ENCODE results near the gene ZCCHC2.

The ZCCHC2 gene

DNA sequence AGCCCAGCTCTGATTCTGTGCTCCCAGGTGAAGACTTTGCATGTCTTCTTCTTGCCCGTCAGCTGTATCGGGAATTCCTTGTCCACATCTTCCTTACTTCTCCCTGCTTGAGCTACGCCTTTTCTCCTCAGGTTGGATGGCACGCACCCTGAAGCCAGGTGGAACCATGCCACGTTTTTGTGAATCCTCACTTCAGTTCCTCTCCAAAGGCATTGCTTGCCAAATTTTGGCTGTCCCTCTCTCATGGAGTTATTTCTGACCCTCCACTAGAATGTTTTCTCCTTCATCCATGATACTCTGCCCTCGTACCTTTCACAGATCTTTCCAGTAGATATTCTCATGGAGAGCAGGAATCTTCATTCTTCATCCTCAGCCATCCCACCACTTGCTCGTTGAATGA, 20.2 kb downstream of the ZCCHC2 start:
- no peaks in the 10 kb centered on the region for H4K20me1 ChIP-seq (ENCODE audit: insufficient read depth, low read length)
- no peak overlapping the region for H2AFZ ChIP-seq (ENCODE audit: low read length)
- peaks cover 74% of the 10 kb centered on the region for H3K36me3 ChIP-seq (ENCODE audit: insufficient read depth, low read length)
- no peak overlapping the region for H3K9ac ChIP-seq (ENCODE audit: low read length)
- no peak overlapping the region for H3K4me3 ChIP-seq (ENCODE audit: low read depth, low read length, poor library complexity, severe bottlenecking)
- H3F3A ChIP-seq (ENCODE audit: insufficient read depth, low read length): no peaks in the 10 kb centered on the region
- H3K9me2 ChIP-seq (ENCODE audit: low read depth, low read length): no peaks in the 10 kb centered on the region
- no peaks in the 10 kb centered on the region for H3K27me3 ChIP-seq (ENCODE audit: insufficient read depth, low read length)
- no peaks in the 10 kb centered on the region for H3K9me3 ChIP-seq (ENCODE audit: low read length)
- TF ChIP-seq, protein P1, sequence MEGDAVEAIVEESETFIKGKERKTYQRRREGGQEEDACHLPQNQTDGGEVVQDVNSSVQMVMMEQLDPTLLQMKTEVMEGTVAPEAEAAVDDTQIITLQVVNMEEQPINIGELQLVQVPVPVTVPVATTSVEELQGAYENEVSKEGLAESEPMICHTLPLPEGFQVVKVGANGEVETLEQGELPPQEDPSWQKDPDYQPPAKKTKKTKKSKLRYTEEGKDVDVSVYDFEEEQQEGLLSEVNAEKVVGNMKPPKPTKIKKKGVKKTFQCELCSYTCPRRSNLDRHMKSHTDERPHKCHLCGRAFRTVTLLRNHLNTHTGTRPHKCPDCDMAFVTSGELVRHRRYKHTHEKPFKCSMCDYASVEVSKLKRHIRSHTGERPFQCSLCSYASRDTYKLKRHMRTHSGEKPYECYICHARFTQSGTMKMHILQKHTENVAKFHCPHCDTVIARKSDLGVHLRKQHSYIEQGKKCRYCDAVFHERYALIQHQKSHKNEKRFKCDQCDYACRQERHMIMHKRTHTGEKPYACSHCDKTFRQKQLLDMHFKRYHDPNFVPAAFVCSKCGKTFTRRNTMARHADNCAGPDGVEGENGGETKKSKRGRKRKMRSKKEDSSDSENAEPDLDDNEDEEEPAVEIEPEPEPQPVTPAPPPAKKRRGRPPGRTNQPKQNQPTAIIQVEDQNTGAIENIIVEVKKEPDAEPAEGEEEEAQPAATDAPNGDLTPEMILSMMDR (IDR thresholded peaks at IDR 0.05; ENCODE audit: low read length): no peak
- TF ChIP-seq EZH2 (IDR thresholded peaks at IDR 0.05; ENCODE audit: borderline replicate concordance, low read length): no peak
- H3K4me2 ChIP-seq (ENCODE audit: low read length): no peak overlapping the region
- peaks cover 9% of the 10 kb centered on the region for H3K79me2 ChIP-seq (ENCODE audit: insufficient read depth, low read length)
- no peak overlapping the region for H3K27ac ChIP-seq (ENCODE audit: low read depth, low read length, poor library complexity, severe bottlenecking)
- no peaks in the 10 kb centered on the region for H3K4me1 ChIP-seq (ENCODE audit: insufficient read depth, low read length, severe bottlenecking)

DNA sequence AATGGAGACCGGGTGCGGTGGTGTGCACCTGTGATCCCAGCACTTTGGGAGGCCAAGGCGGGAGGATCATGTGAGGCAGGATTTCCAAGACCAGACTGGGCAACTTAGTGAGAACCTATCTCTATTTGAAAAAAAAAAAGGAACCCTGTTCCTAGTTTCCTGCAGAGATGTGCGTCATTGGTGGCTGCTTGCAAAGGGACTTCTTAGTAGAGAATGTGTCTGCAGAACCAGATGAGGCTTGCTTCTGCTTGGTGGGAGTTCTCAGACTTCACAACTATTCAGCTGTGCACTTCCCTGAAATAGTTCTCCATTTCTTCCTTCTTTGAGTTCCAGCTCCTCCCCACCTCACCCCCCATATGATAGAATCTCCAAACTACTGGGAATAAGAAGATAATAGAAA, 22.3 kb downstream of the ZCCHC2 start:
- H3K4me3 ChIP-seq (ENCODE audit: low read depth, low read length, poor library complexity, severe bottlenecking): no peak overlapping the region
- H3K79me2 ChIP-seq (ENCODE audit: insufficient read depth, low read length): no peaks in the 10 kb centered on the region
- no peaks in the 10 kb centered on the region for H3F3A ChIP-seq (ENCODE audit: insufficient read depth, low read length)
- H3K36me3 ChIP-seq (ENCODE audit: insufficient read depth, low read length): peaks cover 67% of the 10 kb centered on the region
- H3K27me3 ChIP-seq (ENCODE audit: insufficient read depth, low read length): no peaks in the 10 kb centered on the region
- H3K27ac ChIP-seq (ENCODE audit: low read depth, low read length, poor library complexity, severe bottlenecking): no peak overlapping the region
- H2AFZ ChIP-seq (ENCODE audit: low read length): no peak overlapping the region
- H3K9me3 ChIP-seq (ENCODE audit: low read length): no peaks in the 10 kb centered on the region
- H3K4me2 ChIP-seq (ENCODE audit: low read length): no peak overlapping the region
- TF ChIP-seq EZH2 (IDR thresholded peaks at IDR 0.05; ENCODE audit: borderline replicate concordance, low read length): no peak
- TF ChIP-seq, protein P1 (IDR thresholded peaks at IDR 0.05; ENCODE audit: low read length): no peak
- no peaks in the 10 kb centered on the region for H3K9me2 ChIP-seq (ENCODE audit: low read depth, low read length)
- H3K4me1 ChIP-seq (ENCODE audit: insufficient read depth, low read length, severe bottlenecking): no peaks in the 10 kb centered on the region
- no peak overlapping the region for H3K9ac ChIP-seq (ENCODE audit: low read length)
- no peaks in the 10 kb centered on the region for H4K20me1 ChIP-seq (ENCODE audit: insufficient read depth, low read length)

DNA sequence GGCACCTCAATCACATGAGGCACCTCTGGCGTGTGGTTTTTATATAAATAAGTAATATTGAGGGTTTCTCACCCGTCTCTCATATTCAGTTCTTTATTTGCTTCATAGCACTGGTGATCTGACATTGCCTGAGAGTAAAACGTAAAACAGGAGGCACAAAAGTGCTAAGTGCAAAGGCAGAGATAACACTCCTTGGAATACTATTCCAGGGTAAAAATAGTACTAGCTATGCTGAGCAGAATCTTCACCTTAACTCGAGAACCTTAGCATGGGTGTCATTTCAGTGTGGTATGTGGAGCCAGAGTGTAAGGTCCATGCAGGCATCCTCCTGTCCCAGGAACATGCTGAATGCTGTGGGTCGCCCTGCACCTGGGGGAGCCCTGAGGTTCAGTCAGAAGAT, 26.9 kb downstream of the ZCCHC2 start:
- no peaks in the 10 kb centered on the region for H4K20me1 ChIP-seq (ENCODE audit: insufficient read depth, low read length)
- peaks cover 66% of the 10 kb centered on the region for H3K36me3 ChIP-seq (ENCODE audit: insufficient read depth, low read length)
- H3F3A ChIP-seq (ENCODE audit: insufficient read depth, low read length): no peaks in the 10 kb centered on the region
- no peak overlapping the region for H2AFZ ChIP-seq (ENCODE audit: low read length)
- no peaks in the 10 kb centered on the region for H3K9me2 ChIP-seq (ENCODE audit: low read depth, low read length)
- H3K27ac ChIP-seq (ENCODE audit: low read depth, low read length, poor library complexity, severe bottlenecking): no peak overlapping the region
- TF ChIP-seq EZH2 (IDR thresholded peaks at IDR 0.05; ENCODE audit: borderline replicate concordance, low read length): no peak
- TF ChIP-seq, protein P1 (IDR thresholded peaks at IDR 0.05; ENCODE audit: low read length): no peak
- H3K79me2 ChIP-seq (ENCODE audit: insufficient read depth, low read length): no peaks in the 10 kb centered on the region
- H3K9me3 ChIP-seq (ENCODE audit: low read length): no peaks in the 10 kb centered on the region
- no peaks in the 10 kb centered on the region for H3K27me3 ChIP-seq (ENCODE audit: insufficient read depth, low read length)
- H3K4me1 ChIP-seq (ENCODE audit: insufficient read depth, low read length, severe bottlenecking): peaks cover 8% of the 10 kb centered on the region
- H3K4me2 ChIP-seq (ENCODE audit: low read length): no peak overlapping the region
- H3K9ac ChIP-seq (ENCODE audit: low read length): no peak overlapping the region
- no peak overlapping the region for H3K4me3 ChIP-seq (ENCODE audit: low read depth, low read length, poor library complexity, severe bottlenecking)

Data from OCI-LY1 (cell line).